IMR-90 (cell line): Measurements from ENCODE around the gene PCBD1.

Source experiments
- CHD1 ChIP-seq: IDR thresholded peaks from 2 replicates; pipeline ENCODE4 v1.6.1; 2012; ENCODE audit warnings: low read depth, low read length, improper control_type of control experiment
- MXI1 ChIP-seq: IDR thresholded peaks from 2 replicates; pipeline ENCODE4 v1.6.1; 2012; ENCODE audit warnings: low read depth, mild to moderate bottlenecking, low read length, moderate library complexity, borderline replicate concordance
- POLR2A ChIP-seq: IDR thresholded peaks from 2 replicates; pipeline ENCODE4 v1.6.1; 2012; ENCODE audit warnings: mild to moderate bottlenecking, low read depth, low read length
- SMC3 ChIP-seq: fragments of 150-350 bp; IDR thresholded peaks from 2 replicates; pipeline ENCODE4 v1.6.1; 2016; ENCODE audit warnings: low read depth, mild to moderate bottlenecking, antibody characterized with exemption, low read length, moderate library complexity
- TF ChIP-seq, protein P1 (sequence below): conservative IDR thresholded peaks from 2 replicates; pipeline ENCODE4 v1.5.1; 2012; ENCODE audit warnings: mild to moderate bottlenecking, low read depth, low read length, improper control_type of control experiment
- TF ChIP-seq, protein P2 (sequence below): fragments of 150-350 bp; IDR thresholded peaks from 2 replicates; pipeline ENCODE4 v1.6.1; 2017; ENCODE audit warnings: mild to moderate bottlenecking, antibody characterized with exemption, low read length, low read depth

DNA sequence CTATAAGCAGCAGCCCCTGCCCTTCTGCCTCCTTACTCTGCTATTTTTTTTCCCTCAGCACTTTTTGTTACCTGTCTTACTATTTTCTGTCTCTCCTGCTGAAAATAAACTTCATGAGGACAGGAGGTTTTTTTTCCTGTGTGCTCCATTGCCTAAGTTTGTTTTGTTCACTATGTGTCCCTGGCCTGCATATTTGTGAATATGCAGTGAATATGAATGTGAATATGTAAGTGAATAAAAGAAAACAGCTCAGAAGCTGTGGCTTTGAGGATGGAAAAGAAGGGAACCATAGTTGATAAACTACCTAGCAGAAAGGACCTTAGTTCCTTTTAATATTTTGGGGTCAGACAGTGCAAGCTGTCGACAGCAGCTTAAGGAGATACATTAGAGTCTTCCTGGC, 34.9 kb downstream of the PCBD1 start:
- TF ChIP-seq POLR2A (no peak), CHD1 (no peak), SMC3 (no peak), MXI1 (no peak)
- TF ChIP-seq, protein P1, sequence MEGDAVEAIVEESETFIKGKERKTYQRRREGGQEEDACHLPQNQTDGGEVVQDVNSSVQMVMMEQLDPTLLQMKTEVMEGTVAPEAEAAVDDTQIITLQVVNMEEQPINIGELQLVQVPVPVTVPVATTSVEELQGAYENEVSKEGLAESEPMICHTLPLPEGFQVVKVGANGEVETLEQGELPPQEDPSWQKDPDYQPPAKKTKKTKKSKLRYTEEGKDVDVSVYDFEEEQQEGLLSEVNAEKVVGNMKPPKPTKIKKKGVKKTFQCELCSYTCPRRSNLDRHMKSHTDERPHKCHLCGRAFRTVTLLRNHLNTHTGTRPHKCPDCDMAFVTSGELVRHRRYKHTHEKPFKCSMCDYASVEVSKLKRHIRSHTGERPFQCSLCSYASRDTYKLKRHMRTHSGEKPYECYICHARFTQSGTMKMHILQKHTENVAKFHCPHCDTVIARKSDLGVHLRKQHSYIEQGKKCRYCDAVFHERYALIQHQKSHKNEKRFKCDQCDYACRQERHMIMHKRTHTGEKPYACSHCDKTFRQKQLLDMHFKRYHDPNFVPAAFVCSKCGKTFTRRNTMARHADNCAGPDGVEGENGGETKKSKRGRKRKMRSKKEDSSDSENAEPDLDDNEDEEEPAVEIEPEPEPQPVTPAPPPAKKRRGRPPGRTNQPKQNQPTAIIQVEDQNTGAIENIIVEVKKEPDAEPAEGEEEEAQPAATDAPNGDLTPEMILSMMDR = no peak
- TF ChIP-seq, protein P2, sequence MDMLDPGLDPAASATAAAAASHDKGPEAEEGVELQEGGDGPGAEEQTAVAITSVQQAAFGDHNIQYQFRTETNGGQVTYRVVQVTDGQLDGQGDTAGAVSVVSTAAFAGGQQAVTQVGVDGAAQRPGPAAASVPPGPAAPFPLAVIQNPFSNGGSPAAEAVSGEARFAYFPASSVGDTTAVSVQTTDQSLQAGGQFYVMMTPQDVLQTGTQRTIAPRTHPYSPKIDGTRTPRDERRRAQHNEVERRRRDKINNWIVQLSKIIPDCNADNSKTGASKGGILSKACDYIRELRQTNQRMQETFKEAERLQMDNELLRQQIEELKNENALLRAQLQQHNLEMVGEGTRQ = no peak
